GM19467 (cell line): ENCODE results near the gene PI3.

Source experiments
- ATAC-seq: cut with Tn5 transposase; IDR thresholded peaks from one replicate; pipeline ENCODE4 v1.9.1; 2021; ENCODE audit warnings: mild to moderate bottlenecking, moderate library complexity; ENCODE audit not compliant: unreplicated experiment

The PI3 gene

GRCh38 chr20:45183084-45183483 is 8.4 kb downstream of the PI3 start:
- ATAC-seq, result no peak

GRCh38 chr20:45187693-45188092 is 13.0 kb downstream of the PI3 start:
- ATAC-seq, result no peak

GRCh38 chr20:45189067-45189609 is 14.4 kb downstream of the PI3 start:
- no peak for ATAC-seq

GRCh38 chr20:45189861-45190260 is 15.2 kb downstream of the PI3 start:
- no peak for ATAC-seq

- no peak for ATAC-seq
These were observed 17.2 kb downstream of the PI3 start for GRCh38 chr20:45191926-45192325.

- ATAC-seq, result no peak
These were observed 18.6 kb downstream of the PI3 start for GRCh38 chr20:45193331-45193730.

GRCh38 chr20:45206725-45207124 is 32.0 kb downstream of the PI3 start, which contains the start of gene SEMG1:
Gene SEMG1 (plus strand): TSS chr20:45207033. CDS start chr20:45207054, 21 bp downstream.
- ATAC-seq, result no peak

- ATAC-seq, result no peak
These were observed 35.2 kb downstream of the PI3 start for GRCh38 chr20:45209924-45210323.

GRCh38 chr20:45211569-45212474 is 37.1 kb downstream of the PI3 start:
- no peak for ATAC-seq

- ATAC-seq, result no peak
These were observed 38.1 kb downstream of the PI3 start for GRCh38 chr20:45212836-45213235.

GRCh38 chr20:45218124-45218523 is 43.4 kb downstream of the PI3 start:
- no peak for ATAC-seq

GRCh38 chr20:45218636-45219035 is 43.9 kb downstream of the PI3 start:
- ATAC-seq, result no peak

GRCh38 chr20:45221076-45221475 is 46.4 kb downstream of the PI3 start, which contains the start of gene SEMG2:
Gene SEMG2 (plus strand): TSS chr20:45221373. CDS start chr20:45221390, 17 bp downstream.
- ATAC-seq, result no peak

- no peak for ATAC-seq
These were observed 48.4 kb downstream of the PI3 start for GRCh38 chr20:45223136-45223535.
